Activated naive CD4-positive, alpha-beta T cell treated with anti-CD3 and anti-CD28 coated beads, Interleukin-2, amount 50 U/mL, for 72 hours (primary cell): ENCODE measurements around the gene C4BPB. TPM values are rescaled to one million over a fixed set of nuclear protein-coding genes. Genes with fewer than 3 reads are reported as not detected.
"Not testable (repeated sequence)": the region's sequence is repeated elsewhere in the genome, so short reads cannot be mapped to it uniquely, and the experiment has no call there.

Experiments
- ATAC-seq, 2 donors: fragments of 150-1000 bp; cut with Tn5 transposase; 2 replicates each; pipeline ENCODE4 v1.10.0; 2021; ENCODE audit warnings: mild to moderate bottlenecking in 2 of 2, moderate library complexity in 2 of 2
- DNase-seq, 2 donors: peaks; one replicate each; pipeline ENCODE4 v3.0.0; 2021 to 2022; ENCODE audit warnings: low spot score in 2 of 2
- H3K27ac Mint-ChIP-seq, 2 donors: one replicate each; pipeline ENCODE4 v1.8.0; 2022; ENCODE audit warnings: mild to moderate bottlenecking in 2 of 2, mixed read lengths in 2 of 2
- H3K36me3 Mint-ChIP-seq, 2 donors: one replicate each; pipeline ENCODE4 v1.8.0; 2022; ENCODE audit warnings: mixed read lengths in 2 of 2
- H3K9me3 Mint-ChIP-seq, 2 donors: one replicate each; pipeline ENCODE4 v1.8.0; 2022; ENCODE audit warnings: mixed read lengths in 2 of 2
- total RNA-seq, 2 donors: library from RNA; stranded (reverse); gene quantifications; one replicate each; pipeline ENCODE4 v1.2.3, GENCODE V29; 2022

The C4BPB gene
- 1 to 10 TPM; 8.3 to 8.9 TPM for total RNA-seq

DNA sequence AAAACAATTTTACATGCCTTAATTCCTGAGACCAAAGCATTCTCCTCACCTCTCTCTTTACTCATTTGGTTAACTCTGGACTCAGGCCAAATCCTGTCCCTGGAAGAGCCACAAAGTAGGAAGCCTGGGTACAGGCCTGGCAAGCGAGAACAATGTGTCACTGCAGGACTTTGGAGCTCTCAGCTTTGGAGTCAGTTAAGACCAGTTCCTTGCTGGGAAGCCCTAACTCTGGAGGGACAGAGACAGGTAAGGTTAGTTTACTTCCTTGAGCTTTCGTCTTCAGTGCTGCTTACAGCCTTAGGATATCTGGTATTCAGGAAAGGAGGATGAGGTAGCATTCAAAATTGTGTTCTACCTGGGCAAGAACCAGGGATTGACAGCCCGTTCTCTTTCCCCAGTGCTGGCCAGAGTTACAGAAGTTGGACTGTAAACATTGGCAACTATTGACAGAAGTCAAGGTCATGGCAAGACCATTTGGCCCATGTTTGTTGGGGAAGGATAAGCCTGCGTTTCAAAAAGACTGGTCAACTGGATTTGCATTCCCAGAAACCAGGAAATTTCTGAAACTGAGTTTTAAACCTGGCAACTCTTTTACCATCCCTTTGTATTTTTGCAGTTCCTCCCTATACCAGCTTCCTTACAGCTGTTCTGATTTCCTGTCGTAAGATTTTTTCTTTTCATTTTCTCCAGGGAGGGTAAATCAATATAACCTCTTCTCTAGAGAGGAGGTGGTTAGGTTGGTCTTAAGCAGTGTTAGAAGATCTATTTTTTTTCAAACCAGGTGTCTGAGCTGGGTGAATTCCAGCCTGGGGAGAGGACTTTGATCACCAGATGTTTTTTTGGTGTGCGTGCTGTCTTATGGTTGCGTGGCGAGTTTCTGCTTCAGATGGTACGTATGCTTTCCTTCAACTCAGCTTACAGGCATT is at the start of gene C4BPB:
Gene C4BPB, plus strand, starts transcription at position 160 of the 926 bp plus-strand sequence. Its CDS starts 672 bp downstream, at position 832.
- H3K36me3 Mint-ChIP-seq, result no peaks in the 10 kb centered on the region
- H3K9me3 Mint-ChIP-seq, result no peaks in the 10 kb centered on the region
- DNase-seq (no peak), ATAC-seq (peak; percentile 83 to 85)
- H3K27ac Mint-ChIP-seq, result peak within 1 kb of the TSS; percentile 89 to 90

DNA sequence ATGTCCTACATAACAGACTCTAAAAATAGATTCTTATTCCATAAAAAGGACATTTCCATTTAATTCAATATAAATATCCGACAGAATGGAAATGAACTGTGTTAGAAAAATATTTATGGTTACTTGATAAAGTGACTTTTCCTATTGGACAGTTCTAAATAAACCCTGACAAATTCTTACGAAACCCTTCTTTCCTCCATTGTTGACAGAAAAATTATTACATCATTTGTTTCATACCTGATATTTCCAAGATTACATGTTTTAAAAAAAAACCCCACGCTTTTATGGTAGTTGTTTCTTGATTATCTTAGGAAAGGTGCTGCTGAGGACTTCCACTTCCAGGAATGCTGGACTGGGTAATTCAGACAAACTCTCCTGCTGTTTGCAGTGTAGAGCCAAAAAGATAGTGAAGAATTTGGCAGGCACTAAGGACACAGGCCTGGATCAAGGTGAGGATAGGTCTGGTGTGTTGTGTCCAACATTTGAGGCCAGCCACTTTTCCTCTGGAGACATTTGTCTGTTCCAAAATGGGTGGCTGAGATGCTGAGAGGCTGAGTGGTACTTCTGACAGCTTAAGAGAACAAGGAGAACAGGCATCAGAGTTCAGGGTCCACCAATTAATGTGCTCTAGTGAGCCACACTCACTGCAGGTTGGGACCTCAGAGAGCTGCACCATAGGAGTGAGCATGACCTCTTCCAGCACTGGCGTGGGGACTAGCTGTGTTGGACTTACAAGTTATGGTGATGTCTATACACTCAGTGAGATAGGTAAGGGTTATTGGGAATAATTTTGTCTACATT is 49.1 kb upstream of the C4BPB start:
- DNase-seq (no peak), ATAC-seq (no peak)
- Mint-ChIP-seq H3K27ac (no peak overlapping the region), H3K36me3 (peaks cover 0 to 6% of the 10 kb centered on the region in 2 donors), H3K9me3 (no peaks in the 10 kb centered on the region)

GRCh38 chr1:207040181-207040533 is 48.5 kb upstream of the C4BPB start:
- Mint-ChIP-seq H3K9me3 (no peaks in the 10 kb centered on the region), H3K27ac (no peak overlapping the region), H3K36me3 (peaks cover 0 to 6% of the 10 kb centered on the region in 2 donors)
- ATAC-seq, result no peak
- DNase-seq, result no peak

DNA sequence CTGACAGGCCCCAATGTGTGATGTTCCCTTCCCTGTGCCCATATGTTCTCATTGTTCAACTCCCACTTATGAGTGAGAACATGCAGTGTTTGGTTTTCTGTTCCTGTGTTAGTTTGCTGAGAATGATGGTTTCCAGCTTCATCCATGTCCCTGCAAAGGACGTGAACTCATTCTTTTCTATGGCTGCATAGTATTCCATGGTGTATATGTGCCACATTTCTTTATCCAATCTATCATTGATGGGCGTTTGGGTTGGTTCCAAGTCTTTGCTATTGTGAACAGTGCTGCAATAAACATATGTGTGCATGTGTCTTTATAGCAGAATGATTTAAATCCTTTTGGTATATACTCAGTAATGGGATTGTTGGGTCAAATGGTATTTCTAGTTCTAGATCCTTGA is 47.3 kb upstream of the C4BPB start:
- DNase-seq, H3K9me3 Mint-ChIP-seq, H3K27ac Mint-ChIP-seq, H3K36me3 Mint-ChIP-seq, ATAC-seq: not testable (repeated sequence)

DNA sequence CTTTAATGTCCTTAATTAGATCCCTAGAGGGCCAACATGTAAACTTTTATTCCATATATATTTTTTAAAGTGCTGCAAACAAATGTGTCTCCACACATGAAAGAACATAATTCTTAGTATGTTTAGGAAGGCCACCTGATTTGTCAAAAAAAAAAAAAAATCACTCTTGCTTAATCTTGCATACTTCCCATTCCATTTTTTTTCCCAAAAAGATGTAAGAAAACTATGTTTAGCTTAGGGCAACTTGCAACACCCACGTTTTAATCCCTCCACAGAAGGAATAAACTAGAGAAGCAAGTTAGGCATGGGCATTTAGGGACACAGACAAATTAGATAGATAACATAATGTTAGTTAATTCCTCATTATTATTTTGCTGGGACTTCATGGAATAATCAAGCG is 43.2 kb upstream of the C4BPB start:
- ATAC-seq (no peak), DNase-seq (no peak)
- no peaks in the 10 kb centered on the region for H3K9me3 Mint-ChIP-seq
- peak overlapping the region in 1 of 2 donors; percentile 50 for H3K27ac Mint-ChIP-seq
- peaks cover 10 to 16% of the 10 kb centered on the region in 2 donors for H3K36me3 Mint-ChIP-seq

DNA sequence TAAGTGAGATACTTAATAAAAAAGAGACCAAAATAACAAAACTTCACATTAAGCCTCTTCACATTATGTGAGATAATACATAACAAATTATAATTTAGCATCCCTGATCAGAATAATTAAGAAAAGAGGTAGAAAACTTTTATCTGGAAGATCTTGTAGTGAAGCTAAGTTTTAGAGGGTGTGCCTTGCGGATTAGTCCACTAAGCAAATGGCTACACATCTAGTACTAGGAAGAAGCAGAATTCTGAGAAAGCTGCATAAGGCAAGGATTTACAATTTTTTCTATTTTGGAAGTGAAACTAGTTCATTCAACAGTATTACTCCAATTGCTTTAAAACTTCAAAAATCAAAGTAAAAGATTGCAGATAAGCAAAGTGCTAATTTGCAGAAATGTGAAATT is 41.2 kb upstream of the C4BPB start:
- ATAC-seq (no peak), DNase-seq (no peak)
- peaks cover 10% of the 10 kb centered on the region in 2 donors for H3K36me3 Mint-ChIP-seq
- no peak overlapping the region for H3K27ac Mint-ChIP-seq
- H3K9me3 Mint-ChIP-seq, result no peaks in the 10 kb centered on the region

GRCh38 chr1:207048041-207048440 is 40.6 kb upstream of the C4BPB start:
- ATAC-seq (no peak), DNase-seq (no peak)
- Mint-ChIP-seq H3K36me3 (peaks cover 10 to 13% of the 10 kb centered on the region in 2 donors), H3K27ac (no peak overlapping the region), H3K9me3 (no peaks in the 10 kb centered on the region)

DNA sequence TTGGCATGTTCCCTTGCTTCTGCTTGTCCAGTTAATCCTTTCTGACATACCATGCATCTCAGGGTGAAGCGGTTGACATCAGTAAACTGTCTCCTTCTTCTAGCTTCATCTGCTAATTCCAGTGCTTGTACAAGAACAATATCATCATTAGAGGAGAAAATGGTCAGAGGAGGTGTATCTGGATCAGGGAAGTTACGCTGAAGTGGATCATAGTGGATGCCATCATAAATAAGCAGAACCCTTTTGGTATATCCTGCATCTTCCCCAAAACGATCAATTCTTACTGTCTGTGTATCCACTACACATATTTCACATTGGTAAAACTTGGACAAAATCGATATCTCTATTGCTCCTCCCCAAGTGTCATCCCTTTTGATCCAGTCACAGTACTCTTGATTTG is 39.6 kb upstream of the C4BPB start:
- Mint-ChIP-seq H3K27ac (peak overlapping the region in 1 of 2 donors; percentile 99), H3K9me3 (no peaks in the 10 kb centered on the region), H3K36me3 (peaks cover 10 to 16% of the 10 kb centered on the region in 2 donors)
- no peak for DNase-seq
- ATAC-seq, result no peak

DNA sequence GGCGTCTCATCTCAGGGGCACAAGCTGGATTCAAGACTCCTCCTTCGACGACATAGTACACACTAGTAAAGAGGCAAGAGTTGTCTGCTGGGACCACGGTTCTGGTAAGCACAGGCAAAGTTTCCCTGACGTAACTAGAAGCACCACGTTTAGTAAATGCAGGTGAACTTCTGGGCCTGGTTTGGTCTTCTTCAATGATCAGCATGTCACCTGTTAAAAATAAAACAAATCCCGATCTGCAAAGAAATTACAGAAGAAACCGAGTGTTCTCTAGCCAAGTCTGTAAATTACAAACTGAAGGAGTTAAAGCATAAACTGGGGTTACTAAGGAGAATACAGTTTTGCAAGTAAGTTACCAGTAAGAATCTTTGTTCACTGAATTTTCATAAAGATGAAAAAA is 39.1 kb upstream of the C4BPB start:
- ATAC-seq (no peak), DNase-seq (no peak)
- Mint-ChIP-seq H3K36me3 (peaks cover 10 to 16% of the 10 kb centered on the region in 2 donors), H3K9me3 (no peaks in the 10 kb centered on the region), H3K27ac (peak overlapping the region; percentile 96 to 99)

DNA sequence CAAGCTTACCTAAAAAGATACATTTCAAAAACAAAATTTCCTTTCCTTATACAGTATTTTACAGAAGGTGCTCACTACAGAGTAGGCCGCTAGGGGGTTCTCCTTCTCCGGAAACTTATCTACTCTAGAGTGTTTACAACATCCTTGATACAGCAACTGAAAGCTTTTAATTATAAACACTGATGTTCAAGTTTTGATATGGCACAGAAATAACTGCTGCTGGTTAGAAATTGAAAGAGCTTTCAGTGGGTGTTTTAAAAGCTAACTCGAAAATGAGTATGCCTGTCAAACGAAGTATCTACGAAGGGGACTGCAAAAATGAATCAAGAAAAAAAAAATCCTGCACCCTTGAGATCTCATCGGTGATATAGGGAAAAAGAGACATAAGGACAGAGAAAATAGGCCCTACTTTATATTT is 38.7 kb upstream of the C4BPB start:
- H3K27ac Mint-ChIP-seq, result peak overlapping the region; percentile 96 to 99

DNA sequence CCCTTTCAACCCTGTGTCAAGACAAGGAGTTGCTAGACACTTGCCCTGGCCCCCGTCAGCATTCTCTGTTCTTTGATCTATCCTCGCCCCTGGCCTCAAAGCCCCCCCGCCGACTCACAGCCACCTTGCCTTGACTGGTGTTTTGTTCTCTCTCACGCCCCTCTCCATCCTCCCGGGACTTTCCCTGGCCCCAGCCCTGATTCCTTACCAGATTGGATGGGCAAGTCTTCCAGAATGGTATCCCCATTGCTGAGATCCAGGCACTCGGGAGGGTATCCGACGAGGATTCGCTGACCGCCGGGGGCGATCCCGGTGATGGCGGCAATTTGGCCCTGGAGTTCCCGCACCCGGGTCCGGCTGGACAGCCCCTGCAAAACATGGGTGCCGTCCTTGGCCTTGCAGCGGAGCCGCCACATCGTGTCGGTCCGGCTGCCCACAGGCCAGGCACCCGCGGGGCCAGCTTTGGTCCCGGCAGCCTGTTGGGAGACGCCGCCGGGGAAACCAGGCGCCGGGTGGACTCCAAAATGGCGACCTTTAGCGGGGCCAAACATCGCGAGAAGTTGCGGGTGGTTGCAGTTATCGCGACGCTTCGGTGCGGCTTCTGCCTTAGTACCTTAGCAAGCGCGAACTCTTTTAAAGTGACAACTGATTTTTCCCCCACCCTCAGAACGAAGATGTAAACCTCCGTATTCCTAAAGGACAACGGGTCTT is 38.0 kb upstream of the C4BPB start:
- Mint-ChIP-seq H3K27ac (peak overlapping the region; percentile 96 to 99), H3K36me3 (peaks cover 10 to 16% of the 10 kb centered on the region in 2 donors), H3K9me3 (no peaks in the 10 kb centered on the region)
- DNase-seq, result peak; percentile 89
- ATAC-seq, result peak; percentile 55 to 67

More for the DNA sequence above, 38.7 kb upstream of the C4BPB start:
- Mint-ChIP-seq H3K9me3 (no peaks in the 10 kb centered on the region), H3K36me3 (peaks cover 10 to 16% of the 10 kb centered on the region in 2 donors)
- peak in 1 of 2 donors; percentile 43 for DNase-seq
- peak in 1 of 2 donors; percentile 29 for ATAC-seq

- H3K27ac Mint-ChIP-seq, result peak within 1 kb of the TSS; percentile 96 to 99
- ATAC-seq, result peak in 1 of 2 donors; percentile 72
- DNase-seq, result peak in 1 of 2 donors; percentile 71
- no peaks in the 10 kb centered on the region for H3K9me3 Mint-ChIP-seq
- H3K36me3 Mint-ChIP-seq, result peaks cover 10 to 16% of the 10 kb centered on the region in 2 donors
Measured at GRCh38 chr1:207051191-207051943, 37.3 kb upstream of the C4BPB start, which contains the start of gene YOD1. TSS of gene YOD1 (minus strand) at chr1:207051208. CDS start at chr1:207051030, 178 bp downstream.

- peak; percentile 76 to 87 for ATAC-seq
- Mint-ChIP-seq H3K36me3 (peaks cover 7 to 10% of the 10 kb centered on the region in 2 donors), H3K9me3 (no peaks in the 10 kb centered on the region), H3K27ac (peak within 1 kb of the TSS; percentile 98 to 99)
- DNase-seq, result peak; percentile 92 to 93
Measured at GRCh38 chr1:207052911-207053769, 35.5 kb upstream of the C4BPB start, which contains the start of gene PFKFB2. TSS of gene PFKFB2 (plus strand) at chr1:207053275. CDS start at chr1:207054718, 1,443 bp downstream.

- ATAC-seq, result no peak
- Mint-ChIP-seq H3K36me3 (peaks cover 6 to 8% of the 10 kb centered on the region in 2 donors), H3K9me3 (no peaks in the 10 kb centered on the region), H3K27ac (no peak overlapping the region)
- no peak for DNase-seq
Measured at GRCh38 chr1:207054491-207054890, 34.2 kb upstream of the C4BPB start.
